HG02870 (cell line): ENCODE results near the gene PNMA5.
"Not testable (repeated sequence)": the region's sequence is repeated elsewhere in the genome, so short reads cannot be mapped to it uniquely, and the experiment has no call there.

Experiments used
- ATAC-seq: cut with Tn5 transposase; IDR thresholded peaks from one replicate; pipeline ENCODE4 v1.9.1; 2021; ENCODE audit warnings: mild to moderate bottlenecking, moderate library complexity; ENCODE audit not compliant: unreplicated experiment

Gene PNMA5

GRCh38 chrX:152993933-152994332 lies at the start of gene PNMA5:
TSS of gene PNMA5 (minus strand) at chrX:152994116. CDS start at chrX:152991598, 2,518 bp downstream.
- no peak for ATAC-seq

GRCh38 chrX:153032397-153033118 lies 38.6 kb upstream of the PNMA5 start:
- peak; percentile 53 for ATAC-seq

- ATAC-seq, result no peak
Observed at GRCh38 chrX:153030801-153031200, 36.9 kb upstream of the PNMA5 start.

GRCh38 chrX:153029875-153030274 lies 36.0 kb upstream of the PNMA5 start:
- ATAC-seq, result no peak

GRCh38 chrX:153029162-153029561 lies 35.2 kb upstream of the PNMA5 start:
- ATAC-seq, result no peak

GRCh38 chrX:153028487-153028886 lies 34.6 kb upstream of the PNMA5 start:
- ATAC-seq, result not testable (repeated sequence)

GRCh38 chrX:153026501-153026900 lies 32.6 kb upstream of the PNMA5 start:
- not testable (repeated sequence) for ATAC-seq

GRCh38 chrX:153019166-153019565 lies 25.2 kb upstream of the PNMA5 start:
- no peak for ATAC-seq

- not testable (repeated sequence) for ATAC-seq
Observed at GRCh38 chrX:153017174-153017573, 23.3 kb upstream of the PNMA5 start.

GRCh38 chrX:153004780-153005179 lies 10.9 kb upstream of the PNMA5 start:
- no peak for ATAC-seq

- no peak for ATAC-seq
Observed at GRCh38 chrX:153003981-153004380, 10.1 kb upstream of the PNMA5 start.

- ATAC-seq, result not testable (repeated sequence)
Observed at GRCh38 chrX:153002182-153002581, 8.3 kb upstream of the PNMA5 start.

- ATAC-seq, result no peak
Observed at GRCh38 chrX:152997337-152997736, 3.4 kb upstream of the PNMA5 start.

GRCh38 chrX:152992115-152992514 lies 1.8 kb downstream of the PNMA5 start:
- no peak for ATAC-seq

GRCh38 chrX:152991123-152991522 lies 2.8 kb downstream of the PNMA5 start:
- no peak for ATAC-seq

GRCh38 chrX:152989292-152989658 lies 4.6 kb downstream of the PNMA5 start:
- no peak for ATAC-seq

- peak; percentile 62 for ATAC-seq
Observed at GRCh38 chrX:152988536-152989291, 5.2 kb downstream of the PNMA5 start.

- no peak for ATAC-seq
Observed at GRCh38 chrX:152987801-152988200, 6.1 kb downstream of the PNMA5 start.

GRCh38 chrX:152987156-152987555 lies 6.8 kb downstream of the PNMA5 start:
- ATAC-seq, result not testable (repeated sequence)

GRCh38 chrX:152985383-152985782 lies 8.5 kb downstream of the PNMA5 start:
- ATAC-seq, result not testable (repeated sequence)

- no peak for ATAC-seq
Observed at GRCh38 chrX:152968193-152968592, 25.7 kb downstream of the PNMA5 start.

- ATAC-seq, result no peak
Observed at GRCh38 chrX:152960115-152960514, 33.8 kb downstream of the PNMA5 start.
